Neuronal stem cell (in vitro differentiated cells): ENCODE data around the gene IFI35.

Experiments
- DNase-seq: peaks from one replicate; pipeline ENCODE4 v3.0.0-alpha.2; 2013; ENCODE audit warnings: low spot score
- H2AFZ ChIP-seq: one replicate; pipeline ENCODE4 v1.6.1; 2013; ENCODE audit warnings: mild to moderate bottlenecking, low read length, inconsistent platforms
- H2AK5ac ChIP-seq: 2 replicates; pipeline ENCODE4 v1.6.1; 2013; ENCODE audit warnings: low read depth, mild to moderate bottlenecking, inconsistent platforms, low read length, moderate library complexity, mixed read lengths
- H2BK120ac ChIP-seq: 2 replicates; pipeline ENCODE4 v1.6.1; 2013; ENCODE audit warnings: low read depth, mild to moderate bottlenecking, inconsistent platforms, low read length, moderate library complexity, mixed read lengths
- H2BK12ac ChIP-seq: one replicate; pipeline ENCODE4 v1.6.1; 2013; ENCODE audit warnings: low read length, inconsistent platforms
- H2BK15ac ChIP-seq: 2 replicates; pipeline ENCODE4 v1.6.1; 2013; ENCODE audit warnings: mild to moderate bottlenecking, low read length, inconsistent platforms, mixed read lengths
- H2BK5ac ChIP-seq: one replicate; pipeline ENCODE4 v1.6.1; 2013; ENCODE audit warnings: inconsistent platforms, mild to moderate bottlenecking, low read length, moderate library complexity
- H3K14ac ChIP-seq: one replicate; pipeline ENCODE4 v1.6.1; 2013; ENCODE audit warnings: low read length, inconsistent platforms
- H3K18ac ChIP-seq: 2 replicates; pipeline ENCODE4 v1.6.1; 2013; ENCODE audit warnings: low read length, inconsistent platforms
- H3K23ac ChIP-seq: 2 replicates; pipeline ENCODE4 v1.6.1; 2013; ENCODE audit warnings: low read depth, mild to moderate bottlenecking, mixed read lengths, low read length, inconsistent platforms; ENCODE audit not compliant: poor library complexity
- H3K27ac ChIP-seq: replicated peaks from 3 replicates; pipeline ENCODE4 v1.5.1; 2013; ENCODE audit warnings: low read length, inconsistent platforms
- H3K27me3 ChIP-seq, 3 experiments: 2 replicates each; pipeline ENCODE4 v1.6.1; 2013; ENCODE audit warnings: low read length in 3 of 3, mild to moderate bottlenecking in 2 of 3, inconsistent platforms in 1 of 3, low read depth in 1 of 3, mixed read lengths in 1 of 3, moderate library complexity in 1 of 3; ENCODE audit not compliant: control insufficient read depth in 3 of 3, insufficient read depth in 3 of 3
- H3K36me3 ChIP-seq, 2 donors: replicated peaks in 1 of 2; 2 replicates each; pipeline ENCODE4 v1.6.1; 2013; ENCODE audit warnings: low read length in 2 of 2; ENCODE audit not compliant: control insufficient read depth in 2 of 2, insufficient read depth in 2 of 2
- H3K4ac ChIP-seq: 2 replicates; pipeline ENCODE4 v1.6.1; 2013; ENCODE audit warnings: inconsistent platforms, mild to moderate bottlenecking, low read length, moderate library complexity
- H3K4me1 ChIP-seq, 2 donors: 1 replicate in 1 of 2; 2 replicates in 1 of 2; pipeline ENCODE4 v1.6.1; 2013; ENCODE audit warnings: low read length in 2 of 2, low read depth in 1 of 2; ENCODE audit not compliant: control insufficient read depth in 2 of 2, insufficient read depth in 1 of 2
- H3K4me2 ChIP-seq: one replicate; pipeline ENCODE4 v1.6.1; 2013; ENCODE audit warnings: mild to moderate bottlenecking, low read length, inconsistent platforms; ENCODE audit not compliant: insufficient read depth, poor library complexity, severe bottlenecking
- H3K4me3 ChIP-seq, 2 donors: 2 replicates each; pipeline ENCODE4 v1.5.1; 2013; ENCODE audit warnings: low read length in 2 of 2, mild to moderate bottlenecking in 2 of 2, inconsistent platforms in 1 of 2, moderate library complexity in 1 of 2
- H3K79me1 ChIP-seq: one replicate; pipeline ENCODE4 v1.6.1; 2013; ENCODE audit warnings: low read depth, mild to moderate bottlenecking, inconsistent platforms, low read length, moderate library complexity
- H3K9ac ChIP-seq: one replicate; pipeline ENCODE4 v1.6.1; 2013; ENCODE audit warnings: mild to moderate bottlenecking, low read depth, low read length, inconsistent platforms; ENCODE audit not compliant: poor library complexity
- H3K9me3 ChIP-seq, 2 donors: replicated peaks in 1 of 2; 2 replicates each; pipeline versions ENCODE3 to v1.6.1; 2013; ENCODE audit warnings: low read length in 2 of 2, mild to moderate bottlenecking in 2 of 2, inconsistent platforms in 1 of 2, low read depth in 1 of 2, mixed read lengths in 1 of 2, moderate library complexity in 1 of 2; ENCODE audit not compliant: control insufficient read depth in 2 of 2, insufficient read depth in 1 of 2
- H4K8ac ChIP-seq: one replicate; pipeline ENCODE4 v1.6.1; 2013; ENCODE audit warnings: low read depth, mild to moderate bottlenecking, inconsistent platforms, low read length, moderate library complexity
- H4K91ac ChIP-seq: one replicate; pipeline ENCODE4 v1.6.1; 2013; ENCODE audit warnings: low read length, low read depth, mild to moderate bottlenecking, inconsistent platforms; ENCODE audit not compliant: poor library complexity
- WGBS, 2 donors: extraction: QIAGEN DNeasy Blood & Tissue Kit; methylation state at CpG; one replicate each; pipeline ENCODE4 v1.1.7; 2013; ENCODE audit warnings: missing lambda C conversion rate in 2 of 2, mixed read lengths in 1 of 2; ENCODE audit not compliant: insufficient read length in 2 of 2, insufficient replicate concordance in 1 of 2; ENCODE audit errors: extremely low coverage in 2 of 2; 5-methylcytosine and 5-hydroxymethylcytosine counted together

The IFI35 gene

DNA sequence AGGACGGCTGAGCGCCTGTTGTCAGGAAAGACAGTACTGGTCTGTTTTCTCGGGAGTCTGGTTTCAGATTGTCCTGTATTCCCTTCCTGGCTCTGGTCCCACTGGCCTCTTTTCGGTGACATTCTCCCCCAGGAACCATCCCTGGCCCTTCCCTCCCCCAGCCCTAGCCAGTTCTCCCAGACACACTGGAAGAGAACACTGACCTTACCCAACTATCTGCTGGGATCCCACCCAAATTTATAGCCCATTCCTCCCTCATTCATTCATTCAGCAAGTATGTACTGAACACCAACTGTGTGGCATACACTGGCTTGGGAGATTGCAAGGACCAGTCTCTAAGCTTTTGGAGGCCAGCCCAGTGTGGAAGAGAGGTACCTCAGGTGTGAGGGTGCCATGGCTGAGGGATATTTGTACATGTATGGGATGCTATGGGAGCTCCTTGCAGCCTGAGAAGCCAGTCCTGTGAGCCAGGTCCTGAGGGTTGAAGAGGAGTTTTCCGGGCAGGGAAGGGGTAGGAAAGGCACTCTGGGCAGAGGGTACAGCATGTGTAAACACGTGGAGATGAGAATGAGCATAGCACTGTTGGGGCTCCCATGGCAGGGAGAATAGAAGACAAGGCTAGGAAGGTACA lies 23.7 kb downstream of the IFI35 start:
- Histone ChIP-seq H2BK5ac (peak overlapping the region; percentile 66), H3K18ac (no peak overlapping the region), H2AFZ (no peak overlapping the region), H2AK5ac (no peak overlapping the region), H2BK12ac (no peak overlapping the region), H3K4ac (no peak overlapping the region), H3K9me3 (peaks cover 0 to 1% of the 10 kb centered on the region in 2 donors), H4K8ac (no peak overlapping the region), H4K91ac (no peak overlapping the region), H3K36me3 (peaks cover 0 to 12% of the 10 kb centered on the region in 2 donors), H2BK15ac (no peak overlapping the region), H3K14ac (no peak overlapping the region), H3K4me1 (peaks cover 34 to 40% of the 10 kb centered on the region in 2 donors), H3K9ac (peak overlapping the region; percentile 47), H3K4me3 (no peak overlapping the region), H3K23ac (no peak overlapping the region), H3K27me3 (no peaks in the 10 kb centered on the region), H3K79me1 (no peaks in the 10 kb centered on the region), H3K4me2 (no peak overlapping the region), H2BK120ac (no peak overlapping the region), H3K27ac (no peak overlapping the region)
- no CpG with 5 or more reads among the region's 6 CpGs for WGBS, 2 donors
- no peak for DNase-seq

DNA sequence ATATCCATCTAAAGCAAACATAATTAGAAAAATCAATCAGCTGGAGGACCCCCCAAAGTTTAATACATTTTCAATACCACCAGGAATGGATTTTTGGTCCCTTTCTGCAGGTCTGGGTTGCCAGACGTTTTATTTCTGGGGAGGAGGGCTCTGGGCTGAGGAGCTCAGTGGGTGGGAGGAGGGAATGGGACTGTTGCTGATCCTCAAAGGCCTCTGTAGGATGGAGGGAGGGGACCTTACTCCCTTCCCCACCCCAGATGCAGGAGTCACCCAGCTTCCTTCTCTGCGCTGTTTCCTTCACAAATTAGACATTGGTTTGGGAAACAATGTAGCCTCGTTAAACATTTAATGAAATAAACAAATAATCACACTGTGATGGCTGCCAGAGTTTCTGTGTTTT lies 25.1 kb downstream of the IFI35 start:
- peaks cover 41 to 43% of the 10 kb centered on the region in 2 donors for H3K4me1 ChIP-seq
- WGBS, 2 donors = no CpG with 5 or more reads among the region's 3 CpGs
- no peak overlapping the region for H3K27ac ChIP-seq

DNA sequence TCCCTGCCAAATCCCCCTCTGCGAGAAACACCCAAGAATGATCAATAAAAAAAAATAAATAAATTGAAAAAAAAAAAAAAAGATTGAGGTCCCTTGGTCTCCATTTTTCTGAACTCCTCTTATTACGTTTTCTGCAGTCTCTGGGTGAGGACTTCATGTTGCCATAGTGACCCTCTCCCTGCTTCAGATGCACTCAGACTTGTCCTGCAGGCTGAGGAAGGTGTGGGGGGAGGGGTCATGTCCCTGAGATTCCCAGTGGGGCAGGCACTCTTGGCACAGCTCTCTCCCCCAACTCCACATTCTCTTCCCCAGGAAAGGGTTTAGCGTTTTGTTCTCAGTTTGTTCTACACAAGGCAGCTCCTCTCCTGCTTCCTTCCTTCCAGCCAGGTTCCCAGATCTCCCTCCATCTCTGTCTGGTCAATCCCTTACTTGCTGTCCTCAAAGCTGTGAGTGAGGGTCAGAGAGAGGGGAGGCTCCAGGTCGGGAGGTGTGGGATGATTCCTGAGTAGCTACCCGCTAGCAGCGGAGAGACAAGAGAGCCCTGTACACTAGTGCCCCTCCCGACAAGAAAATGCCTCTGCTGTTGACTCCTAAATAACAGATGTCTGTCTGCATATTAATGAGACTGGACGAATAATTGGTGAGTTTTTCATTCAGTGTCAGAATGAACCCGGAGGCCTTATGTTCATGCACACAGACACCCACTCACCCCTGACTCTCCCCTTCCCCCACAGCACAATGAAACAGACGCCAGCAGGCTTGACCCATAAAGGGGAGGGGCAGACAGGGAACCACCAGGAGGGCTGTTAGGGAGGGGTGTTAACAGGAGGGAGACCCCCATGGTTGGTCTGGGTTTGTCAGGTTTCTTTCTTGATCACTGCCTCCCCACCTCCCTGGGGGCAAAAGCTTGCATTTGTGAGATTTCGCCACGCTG lies 27.6 kb downstream of the IFI35 start:
- Histone ChIP-seq H2BK5ac (peak overlapping the region; percentile 91), H3K79me1 (no peaks in the 10 kb centered on the region), H3K4me1 (peaks cover 35 to 40% of the 10 kb centered on the region in 2 donors), H3K27me3 (no peaks in the 10 kb centered on the region), H4K8ac (no peak overlapping the region), H3K18ac (peak overlapping the region; percentile 91), H3K4me3 (peak overlapping the region in 1 of 2 donors; percentile 12), H3K4ac (no peak overlapping the region), H2AK5ac (peak overlapping the region; percentile 9), H3K27ac (peak overlapping the region; percentile 98), H3K9me3 (no peaks in the 10 kb centered on the region), H3K9ac (no peak overlapping the region), H3K14ac (no peak overlapping the region), H2BK120ac (peak overlapping the region; percentile 52), H2BK15ac (no peak overlapping the region), H2BK12ac (peak overlapping the region; percentile 59), H3K36me3 (no peaks in the 10 kb centered on the region), H3K23ac (no peak overlapping the region), H2AFZ (peak overlapping the region; percentile 69), H4K91ac (peak overlapping the region; percentile 4), H3K4me2 (peak overlapping the region; percentile 45)
- no CpG with 5 or more reads among the region's 12 CpGs for WGBS, 2 donors
- DNase-seq = peak; percentile 35

More for the DNA sequence above, 25.1 kb downstream of the IFI35 start:
- Histone ChIP-seq H3K23ac (no peak overlapping the region), H4K91ac (no peak overlapping the region), H2BK5ac (no peak overlapping the region), H2AFZ (no peak overlapping the region), H2BK15ac (no peak overlapping the region), H3K18ac (no peak overlapping the region), H3K9me3 (peaks cover 0 to 1% of the 10 kb centered on the region in 2 donors), H2BK120ac (no peak overlapping the region), H2BK12ac (no peak overlapping the region), H3K79me1 (no peaks in the 10 kb centered on the region), H3K14ac (no peak overlapping the region), H3K4me3 (no peak overlapping the region), H4K8ac (no peak overlapping the region), H3K4ac (no peak overlapping the region), H2AK5ac (no peak overlapping the region), H3K27me3 (no peaks in the 10 kb centered on the region), H3K36me3 (peaks cover 0 to 12% of the 10 kb centered on the region in 2 donors), H3K9ac (no peak overlapping the region), H3K4me2 (no peak overlapping the region)
- DNase-seq = no peak

DNA sequence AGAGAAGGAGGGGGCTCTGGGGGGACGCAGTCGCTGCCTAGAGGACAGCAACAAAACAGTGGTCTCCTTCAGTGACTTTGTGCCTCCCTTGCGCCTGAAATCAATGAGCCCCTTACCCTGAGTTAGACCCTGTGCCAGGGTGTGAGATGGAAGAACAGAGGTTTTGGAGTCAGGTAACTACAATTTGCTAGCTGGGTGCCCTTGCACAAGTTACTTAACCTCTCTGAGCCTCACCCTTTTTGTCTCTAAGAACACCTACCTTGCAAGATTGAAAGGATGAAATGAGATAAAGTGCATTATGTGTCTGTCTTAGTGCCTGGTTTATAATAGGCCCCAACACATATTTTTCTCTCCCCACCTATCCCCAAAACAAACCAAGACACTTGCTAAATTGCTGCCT lies 28.3 kb downstream of the IFI35 start:
- Histone ChIP-seq H2BK12ac (peak overlapping the region; percentile 59), H3K27me3 (no peaks in the 10 kb centered on the region), H3K4ac (no peak overlapping the region), H3K4me1 (peaks cover 37 to 42% of the 10 kb centered on the region in 2 donors), H2BK5ac (no peak overlapping the region), H3K4me2 (no peak overlapping the region), H3K14ac (no peak overlapping the region), H4K91ac (peak overlapping the region; percentile 4), H3K79me1 (no peaks in the 10 kb centered on the region), H2AK5ac (peak overlapping the region; percentile 9), H3K9me3 (no peaks in the 10 kb centered on the region), H2BK15ac (no peak overlapping the region), H4K8ac (no peak overlapping the region), H3K18ac (peak overlapping the region; percentile 91), H3K9ac (no peak overlapping the region), H3K23ac (no peak overlapping the region), H3K27ac (peak overlapping the region; percentile 98), H3K36me3 (no peaks in the 10 kb centered on the region), H2AFZ (no peak overlapping the region), H2BK120ac (peak overlapping the region; percentile 52), H3K4me3 (no peak overlapping the region)
- no CpG with 5 or more reads among the region's 3 CpGs for WGBS, 2 donors
- no peak for DNase-seq
